ENCODE data around the gene SEC22A. TPM values are rescaled to one million over a fixed set of nuclear protein-coding genes. Genes with fewer than 3 reads are reported as not detected.

SEC22A gene
- total and polyA plus RNA-seq, 4 experiments from 2014 or later = 19.4 to 26.5 (median 22.5) TPM

- no peaks in the 10 kb centered on the region for H3K36me3 Mint-ChIP-seq
- H3K4me1 Mint-ChIP-seq = peaks cover 0 to 2% (median 0%) of the 10 kb centered on the region in 4 donors
- POLR2A ChIA-PET (ENCODE audit: partially characterized antibody) = no interaction called here
- Histone ChIP-seq H3K4me1 (ENCODE audit: insufficient read depth, low read length) (no peaks in the 10 kb centered on the region), H3K27me3 (ENCODE audit: insufficient read depth, low read length) (no peaks in the 10 kb centered on the region), H3K9me3 (ENCODE audit: control insufficient read depth in 1 of 2, low read length in 2 of 2) (no peaks in the 10 kb centered on the region), H3K27ac (ENCODE audit: low read depth, low read length) (no peak overlapping the region), H3K4me3 (ENCODE audit: low read length in 2 of 2) (no peak overlapping the region), H3K36me3 (ENCODE audit: insufficient read depth, low read length) (no peaks in the 10 kb centered on the region)
- no peak overlapping the region for H3K4me3 Mint-ChIP-seq
- intact Hi-C loops (cut with micrococcal nuclease) = no loop called here
- no peaks in the 10 kb centered on the region for H3K9me3 Mint-ChIP-seq
- H3K27me3 Mint-ChIP-seq = peaks cover 3 to 8% of the 10 kb centered on the region in 2 donors
- CTCF ChIA-PET (ENCODE audit: partially characterized antibody) = interaction anchor here (0.6 kb wide), 1 partner anchor 270 kb away, joined by 3 read pairs; no protein-coding TSS in a partner anchor
- no peak for DNase-seq
- no peak overlapping the region for H3K27ac Mint-ChIP-seq
These were observed 97.2 kb downstream of the SEC22A start for GRCh38 chr3:123298903-123299302.

GRCh38 chr3:123299581-123299980 lies 97.8 kb downstream of the SEC22A start:
- Histone ChIP-seq H3K27me3 (ENCODE audit: insufficient read depth, low read length) (no peaks in the 10 kb centered on the region), H3K27ac (ENCODE audit: low read depth, low read length) (no peak overlapping the region), H3K4me1 (ENCODE audit: insufficient read depth, low read length) (no peaks in the 10 kb centered on the region), H3K9me3 (ENCODE audit: control insufficient read depth in 1 of 2, low read length in 2 of 2) (no peaks in the 10 kb centered on the region), H3K36me3 (ENCODE audit: insufficient read depth, low read length) (no peaks in the 10 kb centered on the region), H3K4me3 (ENCODE audit: low read length in 2 of 2) (no peak overlapping the region)
- no peaks in the 10 kb centered on the region for H3K36me3 Mint-ChIP-seq
- H3K4me3 Mint-ChIP-seq = no peak overlapping the region
- H3K4me1 Mint-ChIP-seq = peaks cover 0 to 2% (median 0%) of the 10 kb centered on the region in 4 donors
- no peak overlapping the region for H3K27ac Mint-ChIP-seq
- H3K9me3 Mint-ChIP-seq = no peaks in the 10 kb centered on the region
- intact Hi-C loops (cut with micrococcal nuclease) = no loop called here
- DNase-seq = no peak
- ChIA-PET POLR2A (ENCODE audit: partially characterized antibody) (no interaction called here), CTCF (ENCODE audit: partially characterized antibody) (no interaction called here)
- peaks cover 6 to 8% of the 10 kb centered on the region in 2 donors for H3K27me3 Mint-ChIP-seq

- Mint-ChIP-seq H3K9me3 (no peaks in the 10 kb centered on the region), H3K4me1 (peaks cover 0 to 2% (median 0%) of the 10 kb centered on the region in 4 donors), H3K27ac (no peak overlapping the region), H3K4me3 (no peak overlapping the region), H3K36me3 (no peaks in the 10 kb centered on the region), H3K27me3 (peaks cover 5 to 6% of the 10 kb centered on the region in 2 donors)
- CTCF ChIA-PET (ENCODE audit: partially characterized antibody) = no interaction called here
- intact Hi-C loops (cut with micrococcal nuclease) = no loop called here
- Histone ChIP-seq H3K27me3 (ENCODE audit: insufficient read depth, low read length) (no peaks in the 10 kb centered on the region), H3K4me1 (ENCODE audit: insufficient read depth, low read length) (no peaks in the 10 kb centered on the region), H3K27ac (ENCODE audit: low read depth, low read length) (no peak overlapping the region), H3K9me3 (ENCODE audit: control insufficient read depth in 1 of 2, low read length in 2 of 2) (no peaks in the 10 kb centered on the region), H3K36me3 (ENCODE audit: insufficient read depth, low read length) (no peaks in the 10 kb centered on the region), H3K4me3 (ENCODE audit: low read length in 2 of 2) (no peak overlapping the region)
- no peak for DNase-seq
- POLR2A ChIA-PET (ENCODE audit: partially characterized antibody) = no interaction called here
These were observed 98.3 kb downstream of the SEC22A start for GRCh38 chr3:123300056-123300455.

- Histone ChIP-seq H3K36me3 (ENCODE audit: insufficient read depth, low read length) (no peaks in the 10 kb centered on the region), H3K4me3 (ENCODE audit: low read length in 2 of 2) (no peak overlapping the region), H3K27me3 (ENCODE audit: insufficient read depth, low read length) (no peaks in the 10 kb centered on the region), H3K4me1 (ENCODE audit: insufficient read depth, low read length) (no peaks in the 10 kb centered on the region), H3K9me3 (ENCODE audit: control insufficient read depth in 1 of 2, low read length in 2 of 2) (no peaks in the 10 kb centered on the region), H3K27ac (ENCODE audit: low read depth, low read length) (no peak overlapping the region)
- no peak overlapping the region for H3K27ac Mint-ChIP-seq
- no peaks in the 10 kb centered on the region for H3K9me3 Mint-ChIP-seq
- no peaks in the 10 kb centered on the region for H3K36me3 Mint-ChIP-seq
- no peak overlapping the region for H3K4me3 Mint-ChIP-seq
- intact Hi-C loops (cut with micrococcal nuclease) = no loop called here
- H3K27me3 Mint-ChIP-seq = peaks cover 5 to 9% of the 10 kb centered on the region in 2 donors
- DNase-seq = no peak
- CTCF ChIA-PET (ENCODE audit: partially characterized antibody) = no interaction called here
- H3K4me1 Mint-ChIP-seq = peaks cover 0 to 2% (median 0%) of the 10 kb centered on the region in 4 donors
- POLR2A ChIA-PET (ENCODE audit: partially characterized antibody) = no interaction called here
These were observed 98.8 kb downstream of the SEC22A start for GRCh38 chr3:123300583-123300982.

- Histone ChIP-seq H3K27me3 (ENCODE audit: insufficient read depth, low read length) (no peaks in the 10 kb centered on the region), H3K36me3 (ENCODE audit: insufficient read depth, low read length) (no peaks in the 10 kb centered on the region), H3K9me3 (ENCODE audit: control insufficient read depth in 1 of 2, low read length in 2 of 2) (no peaks in the 10 kb centered on the region), H3K4me1 (ENCODE audit: insufficient read depth, low read length) (no peaks in the 10 kb centered on the region), H3K27ac (ENCODE audit: low read depth, low read length) (no peak overlapping the region), H3K4me3 (ENCODE audit: low read length in 2 of 2) (no peak overlapping the region)
- ChIA-PET POLR2A (ENCODE audit: partially characterized antibody) (no interaction called here), CTCF (ENCODE audit: partially characterized antibody) (no interaction called here)
- Mint-ChIP-seq H3K9me3 (no peaks in the 10 kb centered on the region), H3K36me3 (no peaks in the 10 kb centered on the region), H3K4me1 (peaks cover 0 to 2% (median 0%) of the 10 kb centered on the region in 4 donors), H3K27ac (no peak overlapping the region), H3K4me3 (no peak overlapping the region), H3K27me3 (peaks cover 2 to 9% of the 10 kb centered on the region in 2 donors)
- intact Hi-C loops (cut with micrococcal nuclease) = no loop called here
- no peak for DNase-seq
These were observed 99.8 kb downstream of the SEC22A start for GRCh38 chr3:123301331-123302184.

- Mint-ChIP-seq H3K27ac (no peak overlapping the region), H3K27me3 (peaks cover 4 to 12% of the 10 kb centered on the region in 2 donors), H3K9me3 (no peaks in the 10 kb centered on the region), H3K4me1 (peaks cover 0 to 2% (median 0%) of the 10 kb centered on the region in 4 donors), H3K36me3 (no peaks in the 10 kb centered on the region), H3K4me3 (no peak overlapping the region)
- H3K27me3 ChIP-seq (ENCODE audit: insufficient read depth, low read length) = no peaks in the 10 kb centered on the region
- ChIA-PET CTCF (ENCODE audit: partially characterized antibody) (no interaction called here), POLR2A (ENCODE audit: partially characterized antibody) (no interaction called here)
- no peaks in the 10 kb centered on the region for H3K9me3 ChIP-seq (ENCODE audit: control insufficient read depth in 1 of 2, low read length in 2 of 2)
- no peaks in the 10 kb centered on the region for H3K4me1 ChIP-seq (ENCODE audit: insufficient read depth, low read length)
- no peak overlapping the region for H3K27ac ChIP-seq (ENCODE audit: low read depth, low read length)
- no peak overlapping the region for H3K4me3 ChIP-seq (ENCODE audit: low read length in 2 of 2)
- H3K36me3 ChIP-seq (ENCODE audit: insufficient read depth, low read length) = no peaks in the 10 kb centered on the region
- no peak for DNase-seq
- intact Hi-C loops (cut with micrococcal nuclease) = no loop called here
These were observed 101.2 kb downstream of the SEC22A start for GRCh38 chr3:123302961-123303360.

GRCh38 chr3:123303976-123304560 lies 102.3 kb downstream of the SEC22A start:
- Histone ChIP-seq H3K9me3 (ENCODE audit: control insufficient read depth in 1 of 2, low read length in 2 of 2) (no peaks in the 10 kb centered on the region), H3K36me3 (ENCODE audit: insufficient read depth, low read length) (no peaks in the 10 kb centered on the region), H3K27me3 (ENCODE audit: insufficient read depth, low read length) (no peaks in the 10 kb centered on the region), H3K4me3 (ENCODE audit: low read length in 2 of 2) (no peak overlapping the region), H3K4me1 (ENCODE audit: insufficient read depth, low read length) (no peaks in the 10 kb centered on the region), H3K27ac (ENCODE audit: low read depth, low read length) (no peak overlapping the region)
- no peak for DNase-seq
- no peaks in the 10 kb centered on the region for H3K36me3 Mint-ChIP-seq
- intact Hi-C loops (cut with micrococcal nuclease) = no loop called here
- no peak overlapping the region for H3K27ac Mint-ChIP-seq
- no peaks in the 10 kb centered on the region for H3K9me3 Mint-ChIP-seq
- ChIA-PET CTCF (ENCODE audit: partially characterized antibody) (interaction anchor here (1.3 kb wide), 1 partner anchor 27 kb away, joined by 4 read pairs; no protein-coding TSS in a partner anchor), POLR2A (ENCODE audit: partially characterized antibody) (no interaction called here)
- H3K27me3 Mint-ChIP-seq = peaks cover 4 to 13% of the 10 kb centered on the region in 2 donors
- peaks cover 0 to 2% (median 0%) of the 10 kb centered on the region in 4 donors for H3K4me1 Mint-ChIP-seq
- H3K4me3 Mint-ChIP-seq = no peak overlapping the region

All from CD4-positive, alpha-beta memory T cell (primary cell).